Measurements from ENCODE around the gene KLK13. TPM values are rescaled to one million over a fixed set of nuclear protein-coding genes. Genes with fewer than 3 reads are reported as not detected.

The KLK13 gene
- total RNA-seq, 2 donors from 2014 or later = 0.52 to 31.6 TPM

- H3K36me3 ChIP-seq (replicated peaks in 1 of 2; ENCODE audit: insufficient read depth in 1 of 2, low read depth in 2 of 2) = no peaks in the 10 kb centered on the region
- H3K9me3 ChIP-seq = no peaks in the 10 kb centered on the region
- 30 to 31% methylated on average over 7 to 8 of the region's 8 CpGs for WGBS, 2 donors
- no peak for TF ChIP-seq CTCF (IDR thresholded peaks at IDR 0.05)
- H3K27ac ChIP-seq = no peak overlapping the region
- no peak for ATAC-seq
- H3K4me3 ChIP-seq = no peak overlapping the region
- no peaks in the 10 kb centered on the region for H3K4me1 ChIP-seq
- intact Hi-C loops (cut with DNase I) = no loop called here
- DNase-seq = no peak
- H3K27me3 ChIP-seq = no peaks in the 10 kb centered on the region
These were observed 58.5 kb downstream of the KLK13 start for GRCh38 chr19:51006406-51006805.

Other genes starting within 250 kb of the KLK13 start
- gene KLK1, start 241.3 kb downstream of the KLK13 start, total RNA-seq = 100 to 1,000 TPM; 937 to 947 TPM
- not detected for gene KLK15, start 231.5 kb downstream of the KLK13 start, total RNA-seq
- gene KLK3, start 210.2 kb downstream of the KLK13 start, total RNA-seq = not detected
- not detected for gene KLK2, start 191.7 kb downstream of the KLK13 start, total RNA-seq
- not detected for gene KLK4, start 153.7 kb downstream of the KLK13 start, total RNA-seq
- not detected for gene KLK5, start 112.1 kb downstream of the KLK13 start, total RNA-seq
- not detected for gene KLK6, start 95.5 kb downstream of the KLK13 start, total RNA-seq
- gene KLK7, start 81.2 kb downstream of the KLK13 start, total RNA-seq = 1 to 10 TPM in 1 of 2 donors, not detected in 1; 4.2 TPM
- not detected for gene KLK8, start 63.5 kb downstream of the KLK13 start, total RNA-seq
- gene KLK10, start 45.4 kb downstream of the KLK13 start, total RNA-seq = not detected
- gene KLK11, start 38.5 kb downstream of the KLK13 start, total RNA-seq = 10 to 100 TPM; 18.4 to 44.8 TPM
- gene KLK12, start 30.1 kb downstream of the KLK13 start, total RNA-seq = not detected
- gene KLK14, start 17.8 kb upstream of the KLK13 start, total RNA-seq = not detected
- gene CTU1, start 43.3 kb upstream of the KLK13 start, total RNA-seq = 10 to 100 TPM in 1 of 2 donors, 1 to 10 TPM in 1; 6.0 to 32.3 TPM
- gene SIGLEC9, start 59.8 kb upstream of the KLK13 start, total RNA-seq = 1 to 10 TPM in 1 of 2 donors, under 1 TPM in 1; 0.33 to 1.3 TPM
- not detected for gene SIGLEC7, start 77.2 kb upstream of the KLK13 start, total RNA-seq
- gene CD33, start 160.0 kb upstream of the KLK13 start, total RNA-seq = 1 to 10 TPM; 1.3 TPM
- not detected for gene SIGLECL1, start 186.0 kb upstream of the KLK13 start, total RNA-seq
- gene IGLON5, start 246.6 kb upstream of the KLK13 start, total RNA-seq = not detected